K562 (cell line): ENCODE results near the gene PYGO2. TPM values are rescaled to one million over a fixed set of nuclear protein-coding genes. Genes with fewer than 3 reads are reported as not detected.
A peak's percentile ranks its signal among the peaks of the same experiment; 100 is the strongest.

Source experiments
- ATAC-seq: fragments of 200-7000 bp; cut with Tn5 transposase; 3 replicates; pipeline ENCODE4 v1.9.1; 2020; ENCODE audit warnings: moderate library complexity
- BruUV-seq: library from RNA; stranded (reverse); fragments of 400-500 nt; replicated peaks from 2 replicates; lab custom pipeline; 2021; lab: Mats Ljungman, UMichigan
- CTCF ChIA-PET: fragments of 300-600 bp; formaldehyde crosslinking; extraction: SDS; loops from one replicate; lab custom pipeline; 2021; ENCODE audit warnings: low intra/inter-chr PET ratio; lab: Yijun Ruan, JAX
- POLR2A ChIA-PET: fragments of 300-600, 350-650 bp; sonication (Branson Sonifier 250); formaldehyde crosslinking; extraction: SDS; loops from one replicate; lab custom pipeline; 2021; ENCODE audit warnings: antibody characterized with exemption, inconsistent platforms; lab: Yijun Ruan, JAX
- DNase-seq, 4 experiments: peaks; one replicate each; pipeline versions ENCODE4 v3.0.0 to v3.0.0-alpha.2; 2011 to 2018; ENCODE audit warnings: low spot score in 3 of 4, mixed read lengths in 3 of 4; ENCODE audit errors: extremely low read depth in 1 of 4
- FAIRE-seq: peaks from 2 replicates; lab custom pipeline; 2011; peaks lifted over from hg19 to GRCh38; lab: Jason Lieb, UNC
- H2AFZ ChIP-seq: 2 replicates; pipeline ENCODE4 v1.6.0; 2011; ENCODE audit warnings: low read depth, low read length, control low read depth, inconsistent platforms
- H3K27ac ChIP-seq: fragments of 200-600 bp; 3 replicates; pipeline ENCODE4 v1.8.0; 2011; ENCODE audit warnings: low read depth, mild to moderate bottlenecking, control low read depth, inconsistent platforms, low read length, moderate library complexity, mixed read lengths; ENCODE audit errors: extremely low read depth
- H3K27me3 ChIP-seq, 2 experiments: fragments of 300-600 bp in 1 of 2; 2 replicates in 1 of 2; 3 replicates in 1 of 2; pipeline versions ENCODE4 v1.6.0 to v1.8.0; 2011; ENCODE audit warnings: inconsistent platforms in 2 of 2, low read length in 2 of 2, mild to moderate bottlenecking in 1 of 2, mixed read lengths in 1 of 2, moderate library complexity in 1 of 2; ENCODE audit not compliant: control insufficient read depth in 2 of 2, insufficient read depth in 2 of 2
- H3K36me3 ChIP-seq: fragments of 300-600 bp; 3 replicates; pipeline ENCODE4 v1.8.0; 2011; ENCODE audit warnings: mild to moderate bottlenecking, low read length, inconsistent platforms; ENCODE audit not compliant: control insufficient read depth, insufficient read depth
- H3K4me1 ChIP-seq, 2 experiments: fragments of 200-600 bp in 1 of 2; replicated peaks in 1 of 2; 2 replicates in 1 of 2; 3 replicates in 1 of 2; pipeline versions ENCODE4 v1.5.1 to v1.8.0; 2011; ENCODE audit warnings: inconsistent platforms in 2 of 2, low read length in 2 of 2, mild to moderate bottlenecking in 1 of 2, mixed read lengths in 1 of 2, moderate library complexity in 1 of 2; ENCODE audit not compliant: control insufficient read depth in 2 of 2, insufficient read depth in 2 of 2
- H3K4me2 ChIP-seq: 2 replicates; pipeline ENCODE4 v1.6.1; 2011; ENCODE audit warnings: low read length, control low read depth, inconsistent platforms, mixed read lengths; ENCODE audit not compliant: insufficient read depth
- H3K4me3 ChIP-seq: fragments of 200-600 bp; sonication (generic), shearing (Covaris generic); 2 replicates; pipeline ENCODE4 v1.5.1; 2016; ENCODE audit warnings: control low read depth, inconsistent platforms
- H3K79me2 ChIP-seq: fragments of 200-600 bp; 3 replicates; pipeline ENCODE4 v1.8.0; 2011; ENCODE audit warnings: low read length, inconsistent platforms; ENCODE audit not compliant: control insufficient read depth, insufficient read depth
- H3K9ac ChIP-seq, 2 experiments: 2 replicates each; pipeline versions ENCODE4 v1.6.0 to v1.6.1; 2011; ENCODE audit warnings: low read depth in 2 of 2, low read length in 2 of 2, control low read depth in 1 of 2, inconsistent platforms in 1 of 2, mild to moderate bottlenecking in 1 of 2, mixed read lengths in 1 of 2; ENCODE audit not compliant: insufficient read depth in 1 of 2
- H3K9me1 ChIP-seq: one replicate; pipeline ENCODE4 v1.6.0; 2011; ENCODE audit warnings: inconsistent platforms, mild to moderate bottlenecking, low read length, moderate library complexity; ENCODE audit not compliant: control insufficient read depth, insufficient read depth
- H3K9me3 ChIP-seq: replicated peaks from 2 replicates; pipeline ENCODE4 v1.5.1; 2011; ENCODE audit warnings: low read depth, low read length, inconsistent platforms; ENCODE audit not compliant: control insufficient read depth, insufficient read depth
- H4K20me1 ChIP-seq: replicated peaks from 2 replicates; pipeline ENCODE4 v1.6.1; 2011; ENCODE audit warnings: low read length, inconsistent platforms, mixed read lengths; ENCODE audit not compliant: control insufficient read depth, insufficient read depth
- ARID4B ChIP-seq: sonication (generic); formaldehyde crosslinking; IDR thresholded peaks from 2 replicates; pipeline ENCODE4 v1.8.0; 2022; ENCODE audit warnings: mild to moderate bottlenecking, missing genetic modification reagents
- CTBP1 ChIP-seq: fragments of 450-650 bp; IDR thresholded peaks from 2 replicates; pipeline ENCODE4 v1.6.1; 2016; ENCODE audit warnings: borderline replicate concordance
- DACH1 ChIP-seq: fragments of 450-650 bp; IDR thresholded peaks from 2 replicates; pipeline ENCODE4 v1.6.1; 2018; ENCODE audit not compliant: partially characterized antibody
- ELF1 ChIP-seq: fragments of 200-800 bp; sonication (Bioruptor generic); IDR thresholded peaks from 2 replicates; pipeline ENCODE4 v1.6.1; 2016; ENCODE audit warnings: missing genetic modification characterization, missing compliant biosample characterization
- HNRNPUL1 ChIP-seq: fragments of 200-400 bp; formaldehyde crosslinking; IDR thresholded peaks from 2 replicates; pipeline ENCODE4 v1.6.1; 2017; ENCODE audit warnings: low read length
- PHB ChIP-seq: fragments of 250-450 bp; sonication (Bioruptor Pico); IDR thresholded peaks from 2 replicates; pipeline ENCODE4 v1.5.0; 2021
- PTTG1 ChIP-seq: fragments of 450-650 bp; IDR thresholded peaks from 2 replicates; pipeline ENCODE4 v1.6.1; 2016; ENCODE audit warnings: low read depth, mild to moderate bottlenecking, missing genetic modification characterization, missing compliant biosample characterization
- RBM22 ChIP-seq: fragments of 200-400 bp; formaldehyde crosslinking; IDR thresholded peaks from 2 replicates; pipeline ENCODE4 v1.6.1; 2018; ENCODE audit warnings: low read length, low read depth; ENCODE audit not compliant: poor library complexity, severe bottlenecking
- TBL1XR1 ChIP-seq, 2 experiments: IDR thresholded peaks; 2 replicates each; pipeline ENCODE4 v1.6.1; 2012; ENCODE audit warnings: improper control_type of control experiment in 2 of 2, low read length in 2 of 2, mild to moderate bottlenecking in 1 of 2
- WGBS: fragments of 100-300 bp; shearing (Covaris generic); methylation state at CpG from one replicate; pipeline ENCODE4 v1.1.6; 2016; ENCODE audit warnings: low coverage, mixed read lengths; ENCODE audit not compliant: insufficient coverage; ENCODE audit errors: missing lambda C conversion rate; 5-methylcytosine and 5-hydroxymethylcytosine counted together
- in situ Hi-C: fragments of 300-500 bp; cut with MboI; formaldehyde crosslinking; loops from 4 replicates; pipeline ENCODE4 v1.15.0; 2018; ENCODE audit warnings: inconsistent platforms, mixed read lengths
- intact Hi-C: fragments of 100-400 bp; cut with micrococcal nuclease; formaldehyde crosslinking; loops from 2 replicates; pipeline ENCODE4 v1.14.2; 2022
- polyA plus RNA-seq, 8 experiments: library from polyadenylated mRNA; depleted of rRNA in 4 of 8; stranded (reverse) in 5 of 8; unstranded in 3 of 8; fragments of >200 nt; fragmentation: Nextera tagmentation in 2 of 8; fragmentation: Illumina TruSeq in 1 of 8; extraction: Ambion mirVana in 2 of 8; extraction: Trizol in 1 of 8; gene quantifications; 2 replicates each; pipeline versions ENCODE4 v1.2.1 to v1.2.3, GENCODE V29; 2011 to 2014; ENCODE audit warnings: inconsistent platforms in 1 of 8, missing spikeins in 1 of 8
- total RNA-seq, 7 experiments: library from RNA; depleted of rRNA in 6 of 7; stranded (reverse); fragments of >200 nt in 6 of 7; fragmentation: Illumina TruSeq in 2 of 7; extraction: Trizol in 2 of 7; gene quantifications; 2 replicates each; pipeline versions ENCODE4 v1.2.1 to v1.2.3, GENCODE V29; 2011 to 2021; ENCODE audit warnings: low replicate concordance in 1 of 7
- TF ChIP-seq, protein P1 (sequence below): fragments of 450-650 bp; formaldehyde crosslinking; IDR thresholded peaks from 2 replicates; pipeline ENCODE4 v1.4.0; 2020; ENCODE audit warnings: mild to moderate bottlenecking, moderate library complexity
- TF ChIP-seq, protein P2 (sequence below), 2 experiments: fragments of 450-650 bp; IDR thresholded peaks; 2 replicates each; pipeline ENCODE4 v1.6.1; 2018; ENCODE audit warnings: mild to moderate bottlenecking in 2 of 2, low read depth in 1 of 2; ENCODE audit not compliant: partially characterized antibody in 2 of 2

Gene PYGO2
- total and polyA plus RNA-seq, 9 of the 15 experiments (the other 6 are each of a cell fraction or from before 2014, with no cell fraction given): 8.3 to 36.2 (median 18.2) TPM

GRCh38 chr1:154925335-154926170, 36.0 kb downstream of the PYGO2 start:
- ChIA-PET POLR2A (interaction anchor here (1.0 to 1.3 kb wide), 2 partner anchors 9 to 11 kb away, joined by 4 to 5 read pairs; partner anchors contain the start of gene PMVK), CTCF (no interaction called here)
- in situ Hi-C loops: no loop called here
- Histone ChIP-seq H3K27me3 (no peaks in the 10 kb centered on the region), H3K4me3 (no peak overlapping the region), H4K20me1 (no peaks in the 10 kb centered on the region), H3K9ac (0 out of 4 replicates have a peak overlapping the region, but pooled peaks of 1 of the 2 experiments have one; percentile 2), H2AFZ (no peak overlapping the region), H3K79me2 (no peaks in the 10 kb centered on the region), H3K27ac (no peak overlapping the region), H3K36me3 (peaks cover 4% of the 10 kb centered on the region; the same call in 2 of the 3 replicates), H3K4me2 (no peak overlapping the region), H3K9me1 (peaks cover 3% of the 10 kb centered on the region), H3K4me1 (peaks cover 7 to 12% of the 10 kb centered on the region in 2 experiments; a peak in 4 of 5 replicates), H3K9me3 (no peaks in the 10 kb centered on the region)
- FAIRE-seq (no peak), ATAC-seq (no peak), DNase-seq (no peak)
- no TSS peak for BruUV-seq
- intact Hi-C loops: no loop called here
- 94% methylated on average over 3 of the region's 3 CpGs for WGBS
- no peak for TF ChIP-seq HNRNPUL1
- TF ChIP-seq TBL1XR1 (IDR thresholded peaks at IDR 0.05; ENCODE audit: low read length in 2 of 2): no peak
- TF ChIP-seq RBM22: no peak
- TF ChIP-seq, protein P1, sequence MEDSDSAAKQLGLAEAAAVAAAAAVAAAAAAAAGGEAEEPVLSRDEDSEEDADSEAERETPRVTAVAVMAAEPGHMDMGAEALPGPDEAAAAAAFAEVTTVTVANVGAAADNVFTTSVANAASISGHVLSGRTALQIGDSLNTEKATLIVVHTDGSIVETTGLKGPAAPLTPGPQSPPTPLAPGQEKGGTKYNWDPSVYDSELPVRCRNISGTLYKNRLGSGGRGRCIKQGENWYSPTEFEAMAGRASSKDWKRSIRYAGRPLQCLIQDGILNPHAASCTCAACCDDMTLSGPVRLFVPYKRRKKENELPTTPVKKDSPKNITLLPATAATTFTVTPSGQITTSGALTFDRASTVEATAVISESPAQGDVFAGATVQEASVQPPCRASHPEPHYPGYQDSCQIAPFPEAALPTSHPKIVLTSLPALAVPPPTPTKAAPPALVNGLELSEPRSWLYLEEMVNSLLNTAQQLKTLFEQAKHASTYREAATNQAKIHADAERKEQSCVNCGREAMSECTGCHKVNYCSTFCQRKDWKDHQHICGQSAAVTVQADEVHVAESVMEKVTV: no peak
- TF ChIP-seq, protein P2, sequence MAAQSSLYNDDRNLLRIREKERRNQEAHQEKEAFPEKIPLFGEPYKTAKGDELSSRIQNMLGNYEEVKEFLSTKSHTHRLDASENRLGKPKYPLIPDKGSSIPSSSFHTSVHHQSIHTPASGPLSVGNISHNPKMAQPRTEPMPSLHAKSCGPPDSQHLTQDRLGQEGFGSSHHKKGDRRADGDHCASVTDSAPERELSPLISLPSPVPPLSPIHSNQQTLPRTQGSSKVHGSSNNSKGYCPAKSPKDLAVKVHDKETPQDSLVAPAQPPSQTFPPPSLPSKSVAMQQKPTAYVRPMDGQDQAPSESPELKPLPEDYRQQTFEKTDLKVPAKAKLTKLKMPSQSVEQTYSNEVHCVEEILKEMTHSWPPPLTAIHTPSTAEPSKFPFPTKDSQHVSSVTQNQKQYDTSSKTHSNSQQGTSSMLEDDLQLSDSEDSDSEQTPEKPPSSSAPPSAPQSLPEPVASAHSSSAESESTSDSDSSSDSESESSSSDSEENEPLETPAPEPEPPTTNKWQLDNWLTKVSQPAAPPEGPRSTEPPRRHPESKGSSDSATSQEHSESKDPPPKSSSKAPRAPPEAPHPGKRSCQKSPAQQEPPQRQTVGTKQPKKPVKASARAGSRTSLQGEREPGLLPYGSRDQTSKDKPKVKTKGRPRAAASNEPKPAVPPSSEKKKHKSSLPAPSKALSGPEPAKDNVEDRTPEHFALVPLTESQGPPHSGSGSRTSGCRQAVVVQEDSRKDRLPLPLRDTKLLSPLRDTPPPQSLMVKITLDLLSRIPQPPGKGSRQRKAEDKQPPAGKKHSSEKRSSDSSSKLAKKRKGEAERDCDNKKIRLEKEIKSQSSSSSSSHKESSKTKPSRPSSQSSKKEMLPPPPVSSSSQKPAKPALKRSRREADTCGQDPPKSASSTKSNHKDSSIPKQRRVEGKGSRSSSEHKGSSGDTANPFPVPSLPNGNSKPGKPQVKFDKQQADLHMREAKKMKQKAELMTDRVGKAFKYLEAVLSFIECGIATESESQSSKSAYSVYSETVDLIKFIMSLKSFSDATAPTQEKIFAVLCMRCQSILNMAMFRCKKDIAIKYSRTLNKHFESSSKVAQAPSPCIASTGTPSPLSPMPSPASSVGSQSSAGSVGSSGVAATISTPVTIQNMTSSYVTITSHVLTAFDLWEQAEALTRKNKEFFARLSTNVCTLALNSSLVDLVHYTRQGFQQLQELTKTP (IDR thresholded peaks at IDR 0.05; ENCODE audit: low read depth in 1 of 2, partially characterized antibody in 2 of 2): no peak
- TF ChIP-seq ARID4B: no peak
- TF ChIP-seq DACH1: no peak
- no peak for TF ChIP-seq CTBP1
- no peak for TF ChIP-seq PTTG1 (tag)
- no peak for TF ChIP-seq PHB (CRISPR knock-in tag)
- TF ChIP-seq ELF1 (tag): no peak
